ENCODE measurements around the gene MRPL1. TPM values are rescaled to one million over a fixed set of nuclear protein-coding genes. Genes with fewer than 3 reads are reported as not detected.

MRPL1 gene
- total and polyA plus RNA-seq, 2 of the 13 experiments (the other 11 are each of a cell fraction or from before 2014, with no cell fraction given), result 23.3 to 61.5 TPM

GRCh38 chr4:77996076-77996475 lies 133.4 kb downstream of the MRPL1 start (continued):
- TF ChIP-seq NPAS2 (CRISPR knock-in tag; IDR thresholded peaks at IDR 0.05; ENCODE audit: borderline replicate concordance), result no peak
- no peak for TF ChIP-seq RELA (CRISPR knock-in tag; IDR thresholded peaks at IDR 0.05)
- TF ChIP-seq ZNF580 (CRISPR knock-in tag; IDR thresholded peaks at IDR 0.05; ENCODE audit: borderline replicate concordance, low read depth), result no peak
- TF ChIP-seq CBX1 (IDR thresholded peaks at IDR 0.05; ENCODE audit: low read depth), result no peak
- TF ChIP-seq ZNF484 (CRISPR knock-in tag; IDR thresholded peaks at IDR 0.05; ENCODE audit: borderline replicate concordance, low read depth), result no peak
- TF ChIP-seq ZNF720 (CRISPR knock-in tag; IDR thresholded peaks at IDR 0.05), result no peak
- no peak for TF ChIP-seq ZNF850 (CRISPR knock-in tag; conservative IDR thresholded peaks at IDR 0.05)
- no peak for TF ChIP-seq ZNF589 (CRISPR knock-in tag; conservative IDR thresholded peaks at IDR 0.05)
- TF ChIP-seq ZSCAN20 (CRISPR knock-in tag; IDR thresholded peaks at IDR 0.05; ENCODE audit: borderline replicate concordance), result no peak
- TF ChIP-seq HOMEZ (CRISPR knock-in tag; IDR thresholded peaks at IDR 0.05; ENCODE audit: low read depth), result no peak
- no peak for TF ChIP-seq ZNF256 (CRISPR knock-in tag; conservative IDR thresholded peaks at IDR 0.05)
- TF ChIP-seq ZFP62 (CRISPR knock-in tag; IDR thresholded peaks at IDR 0.05), result no peak
- TF ChIP-seq ZC3H13 (CRISPR knock-in tag; IDR thresholded peaks at IDR 0.05), result no peak
- TF ChIP-seq ZNF496 (CRISPR knock-in tag; IDR thresholded peaks at IDR 0.05; ENCODE audit: insufficient replicate concordance), result no peak
- TF ChIP-seq BHLHE40 (IDR thresholded peaks at IDR 0.05; ENCODE audit: low read length), result no peak
- TF ChIP-seq CBX2 (IDR thresholded peaks at IDR 0.05; ENCODE audit: low read depth, low read length), result no peak
- TF ChIP-seq CBX2 (CRISPR knock-in tag; IDR thresholded peaks at IDR 0.05; ENCODE audit: low read depth), result no peak
- TF ChIP-seq ZNF382 (CRISPR knock-in tag; IDR thresholded peaks at IDR 0.05; ENCODE audit: borderline replicate concordance), result no peak
- peak; percentile 83 for TF ChIP-seq ISL2 (CRISPR knock-in tag; IDR thresholded peaks at IDR 0.05)
- no peak for TF ChIP-seq ZNF253 (CRISPR knock-in tag; IDR thresholded peaks at IDR 0.05; ENCODE audit: borderline replicate concordance)
- TF ChIP-seq HNF4A (CRISPR knock-in tag; IDR thresholded peaks at IDR 0.05), result no peak
- TF ChIP-seq ZBTB46 (CRISPR knock-in tag; IDR thresholded peaks at IDR 0.05; ENCODE audit: borderline replicate concordance), result no peak
- TF ChIP-seq CENPT (CRISPR knock-in tag; IDR thresholded peaks at IDR 0.05; ENCODE audit: low read depth), result no peak
- no peak for TF ChIP-seq ZMYM3 (CRISPR knock-in tag; IDR thresholded peaks at IDR 0.05)
- no peak for TF ChIP-seq ZNF431 (CRISPR knock-in tag; IDR thresholded peaks at IDR 0.05; ENCODE audit: borderline replicate concordance, low read depth)
- TF ChIP-seq XBP1 (CRISPR knock-in tag; IDR thresholded peaks at IDR 0.05), result no peak
- no peak for TF ChIP-seq ZNF263 (CRISPR knock-in tag; IDR thresholded peaks at IDR 0.05)
- TF ChIP-seq ZBTB49 (CRISPR knock-in tag; IDR thresholded peaks at IDR 0.05; ENCODE audit: borderline replicate concordance), result no peak
- no peak for TF ChIP-seq DNMT3B (CRISPR knock-in tag; conservative IDR thresholded peaks at IDR 0.05)
